Bone marrow (tissue), 2 donors: ENCODE data around the gene GJD2.

Experiments
- DNase-seq, 2 donors: peaks; one replicate each; lab custom pipeline; 2025; lab: John Stamatoyannopoulos, UW

GJD2 gene

GRCh38 chr15:34773013-34773412 is 18.2 kb upstream of the GJD2 start:
- no peak for DNase-seq

- DNase-seq: no peak
These were observed 17.5 kb upstream of the GJD2 start for GRCh38 chr15:34772312-34772711.

- no peak for DNase-seq
These were observed 14.9 kb upstream of the GJD2 start for GRCh38 chr15:34769711-34770110.

GRCh38 chr15:34768530-34768929 is 13.7 kb upstream of the GJD2 start:
- DNase-seq: no peak

- DNase-seq: no peak
These were observed 10.9 kb upstream of the GJD2 start for GRCh38 chr15:34765741-34766140.

- DNase-seq: no peak
These were observed 6.1 kb upstream of the GJD2 start for GRCh38 chr15:34760909-34761308.

- DNase-seq: no peak
These were observed 5.2 kb upstream of the GJD2 start for GRCh38 chr15:34759992-34760391.

GRCh38 chr15:34759347-34759746 is 4.5 kb upstream of the GJD2 start:
- no peak for DNase-seq

- no peak for DNase-seq
These were observed 2.5 kb upstream of the GJD2 start for GRCh38 chr15:34757262-34757661.

- no peak for DNase-seq
These were observed 598 bp upstream of the GJD2 start for GRCh38 chr15:34755419-34755773.

- DNase-seq: no peak
These were observed 612 bp downstream of the GJD2 start for GRCh38 chr15:34754171-34754601.

- DNase-seq: no peak
These were observed 1.4 kb downstream of the GJD2 start for GRCh38 chr15:34753236-34753894.

GRCh38 chr15:34749691-34750090 is 5.1 kb downstream of the GJD2 start:
- DNase-seq: no peak

GRCh38 chr15:34739346-34739745 is 15.5 kb downstream of the GJD2 start:
- no peak for DNase-seq

GRCh38 chr15:34738002-34738401 is 16.8 kb downstream of the GJD2 start:
- no peak for DNase-seq

GRCh38 chr15:34737477-34737876 is 17.3 kb downstream of the GJD2 start:
- DNase-seq: no peak

GRCh38 chr15:34734303-34734702 is 20.5 kb downstream of the GJD2 start:
- DNase-seq: no peak

- no peak for DNase-seq
These were observed 21.2 kb downstream of the GJD2 start for GRCh38 chr15:34733621-34734020.

GRCh38 chr15:34732430-34732829 is 22.4 kb downstream of the GJD2 start:
- no peak for DNase-seq

GRCh38 chr15:34730701-34731100 is 24.1 kb downstream of the GJD2 start:
- no peak for DNase-seq

- DNase-seq: no peak
These were observed 24.9 kb downstream of the GJD2 start for GRCh38 chr15:34729886-34730285.

- DNase-seq: no peak
These were observed 25.7 kb downstream of the GJD2 start for GRCh38 chr15:34729056-34729455.

- DNase-seq: no peak
These were observed 28.2 kb downstream of the GJD2 start for GRCh38 chr15:34726406-34727100.

- DNase-seq: no peak
These were observed 29.2 kb downstream of the GJD2 start for GRCh38 chr15:34725556-34725955.
